DND-41 (cell line): ENCODE data around the gene SLC25A22.
A peak's percentile ranks its signal among the peaks of the same experiment; 100 is the strongest.

Experiments
- EZH2 ChIP-seq: IDR thresholded peaks from 3 replicates; pipeline ENCODE4 v1.6.1; 2012; ENCODE audit warnings: borderline replicate concordance, low read depth, mild to moderate bottlenecking, moderate library complexity, low read length, inconsistent platforms; ENCODE audit not compliant: severe bottlenecking
- TF ChIP-seq, protein P1 (sequence below): IDR thresholded peaks from 2 replicates; pipeline ENCODE4 v1.5.1; 2012; ENCODE audit warnings: borderline replicate concordance, low read length, moderate library complexity, mild to moderate bottlenecking; ENCODE audit not compliant: poor library complexity, severe bottlenecking; ENCODE audit errors: extremely low read depth

DNA sequence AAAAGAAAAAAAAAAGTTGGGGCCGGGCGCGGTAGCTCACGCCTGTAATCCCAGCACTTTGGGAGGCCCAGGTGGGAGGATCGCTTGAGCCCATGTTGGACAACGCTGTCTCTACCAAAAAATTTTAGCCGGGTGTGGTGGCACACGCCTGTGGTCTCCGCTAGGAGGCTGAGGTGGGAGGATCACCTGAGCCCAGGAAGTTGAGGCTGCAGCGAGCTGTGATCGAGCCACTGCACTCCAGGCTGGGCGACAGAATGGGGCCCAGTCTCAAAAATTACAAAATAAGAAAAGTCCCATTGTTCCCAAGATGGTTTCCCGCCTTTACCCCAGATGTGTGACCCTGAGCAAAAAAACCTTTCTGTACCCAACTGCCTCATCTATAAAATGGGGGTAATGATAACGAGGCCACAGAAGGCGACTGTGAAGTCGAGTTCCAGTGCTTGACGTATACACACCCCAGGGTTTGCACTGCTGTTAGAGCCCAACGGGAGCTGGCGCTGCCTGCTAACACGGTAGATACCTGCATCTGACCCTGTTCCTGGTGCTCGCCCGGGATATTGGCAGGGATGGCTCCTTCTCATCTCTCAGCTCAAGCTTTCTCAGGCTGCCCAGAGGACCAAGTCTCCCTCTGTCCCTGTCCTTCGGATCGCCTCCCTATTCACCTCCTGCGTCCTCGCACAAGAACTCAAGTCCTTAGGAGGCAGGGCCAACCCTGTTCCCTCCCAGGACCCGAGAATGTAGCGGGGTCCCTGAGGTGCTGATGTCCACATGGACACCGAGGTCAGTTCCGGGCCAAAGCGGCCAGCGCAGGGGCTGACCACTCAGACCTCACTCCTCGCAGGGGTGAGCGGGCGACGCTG, 10.6 kb upstream of the SLC25A22 start:
- TF ChIP-seq, protein P1, sequence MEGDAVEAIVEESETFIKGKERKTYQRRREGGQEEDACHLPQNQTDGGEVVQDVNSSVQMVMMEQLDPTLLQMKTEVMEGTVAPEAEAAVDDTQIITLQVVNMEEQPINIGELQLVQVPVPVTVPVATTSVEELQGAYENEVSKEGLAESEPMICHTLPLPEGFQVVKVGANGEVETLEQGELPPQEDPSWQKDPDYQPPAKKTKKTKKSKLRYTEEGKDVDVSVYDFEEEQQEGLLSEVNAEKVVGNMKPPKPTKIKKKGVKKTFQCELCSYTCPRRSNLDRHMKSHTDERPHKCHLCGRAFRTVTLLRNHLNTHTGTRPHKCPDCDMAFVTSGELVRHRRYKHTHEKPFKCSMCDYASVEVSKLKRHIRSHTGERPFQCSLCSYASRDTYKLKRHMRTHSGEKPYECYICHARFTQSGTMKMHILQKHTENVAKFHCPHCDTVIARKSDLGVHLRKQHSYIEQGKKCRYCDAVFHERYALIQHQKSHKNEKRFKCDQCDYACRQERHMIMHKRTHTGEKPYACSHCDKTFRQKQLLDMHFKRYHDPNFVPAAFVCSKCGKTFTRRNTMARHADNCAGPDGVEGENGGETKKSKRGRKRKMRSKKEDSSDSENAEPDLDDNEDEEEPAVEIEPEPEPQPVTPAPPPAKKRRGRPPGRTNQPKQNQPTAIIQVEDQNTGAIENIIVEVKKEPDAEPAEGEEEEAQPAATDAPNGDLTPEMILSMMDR: peak; percentile 9
- TF ChIP-seq EZH2: no peak
